SK-MEL-5 (cell line): ENCODE results near the gene PAQR9. TPM values are rescaled to one million over a fixed set of nuclear protein-coding genes. Genes with fewer than 3 reads are reported as not detected.
"Not testable (repeated sequence)": the region's sequence is repeated elsewhere in the genome, so short reads cannot be mapped to it uniquely, and the experiment has no call there.

Experiments
- DNase-seq: peaks from one replicate; pipeline ENCODE4 v3.0.0-alpha.2; 2016; ENCODE audit warnings: low read depth, low spot score
- in situ Hi-C: cut with HindIII; loops from 2 replicates; pipeline ENCODE4 v1.10.0; 2016; ENCODE audit warnings: low sequenced_read_pairs, high pct_unique_total_duplicates, low pct_unique_long_range_greater_than_20kb
- polyA plus RNA-seq, 2 experiments: library from polyadenylated mRNA; depleted of rRNA; stranded (reverse); fragments of >200 nt; gene quantifications; 2 replicates each; pipeline ENCODE4 v1.2.3, GENCODE V29; 2015
- total RNA-seq: library from RNA; depleted of rRNA; stranded (reverse); fragments of >200 nt; shearing (Covaris generic); gene quantifications from 2 replicates; pipeline ENCODE4 v1.2.3, GENCODE V29; 2014; rRNA removed

The PAQR9 gene
- 0.05 and 0.08 TPM in 2 replicates for total RNA-seq
- polyA plus RNA-seq (2015; cell fraction: cytosol; rRNA removed), result 0.54 and 1.2 TPM in 2 replicates
- polyA plus RNA-seq (2015; cell fraction: nucleus; rRNA removed), result 0.24 and 0.97 TPM in 2 replicates

- in situ Hi-C loops, result no loop called here
- DNase-seq, result no peak
These were observed at the start of gene PAQR9 for GRCh38 chr3:142963516-142964448. PAQR9 (minus strand) TSS chr3:142963674; CDS start chr3:142963336, 338 bp downstream.

DNA sequence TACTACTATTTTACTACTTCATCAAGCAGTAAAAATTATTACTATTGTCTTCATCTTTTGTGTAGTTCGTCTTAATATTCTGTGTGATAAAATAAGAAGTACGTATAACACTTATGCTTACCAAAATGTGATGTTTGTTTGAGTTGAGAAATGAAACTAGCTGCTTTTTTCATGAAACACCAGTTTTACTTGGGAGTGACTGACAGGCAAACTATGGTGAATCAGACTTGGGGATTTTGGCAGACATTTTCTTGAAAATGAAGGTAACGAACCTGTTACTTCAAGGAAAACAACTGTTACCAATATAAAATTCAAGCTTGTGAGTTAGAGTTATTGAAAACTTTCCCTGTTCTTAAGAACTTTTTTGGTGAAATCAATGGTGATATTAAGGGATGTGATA lies 48.2 kb upstream of the PAQR9 start:
- in situ Hi-C loops, result no loop called here
- no peak for DNase-seq

- DNase-seq, result no peak
- in situ Hi-C loops, result no loop called here
These were observed 46.5 kb upstream of the PAQR9 start for GRCh38 chr3:143010024-143010423.

DNA sequence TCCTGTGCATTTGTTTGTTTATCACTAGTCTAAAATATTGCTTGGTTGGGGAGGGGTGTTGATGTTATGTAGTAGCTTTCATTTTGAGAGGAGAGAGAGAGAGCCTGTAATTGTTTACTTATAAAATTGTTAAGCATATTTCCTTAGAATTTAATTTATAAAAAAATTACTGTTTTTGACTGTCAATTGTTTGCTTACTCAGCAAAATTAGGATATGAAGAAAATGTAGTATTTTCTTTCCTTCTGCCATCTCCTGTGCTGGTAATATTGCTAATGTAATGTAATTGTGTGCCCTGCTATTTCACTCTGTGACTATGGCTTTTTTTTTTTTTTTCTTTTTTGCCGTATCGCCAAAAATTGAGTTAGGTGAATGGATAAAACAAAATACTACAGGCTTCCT lies 41.3 kb upstream of the PAQR9 start:
- no peak for DNase-seq
- in situ Hi-C loops, result no loop called here

DNA sequence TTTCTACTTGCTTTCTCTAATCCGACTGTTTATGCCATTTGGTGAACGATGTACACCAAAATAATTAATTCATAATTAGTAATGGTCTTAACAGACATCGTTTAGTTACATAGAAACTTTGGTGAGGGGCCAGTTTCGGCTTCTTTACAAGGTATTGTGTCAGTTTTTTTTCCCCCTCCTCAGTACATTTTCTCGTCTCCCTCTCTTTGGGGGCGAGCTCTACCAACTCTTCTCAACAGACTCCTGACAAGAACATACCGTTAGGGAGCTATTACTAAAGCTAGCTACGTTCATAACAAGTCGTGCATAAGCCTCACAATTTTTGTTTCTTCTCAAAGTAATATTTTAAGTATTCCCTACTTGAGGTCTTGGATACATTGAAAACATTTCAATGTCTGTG lies 39.3 kb upstream of the PAQR9 start:
- in situ Hi-C loops, result no loop called here

DNA sequence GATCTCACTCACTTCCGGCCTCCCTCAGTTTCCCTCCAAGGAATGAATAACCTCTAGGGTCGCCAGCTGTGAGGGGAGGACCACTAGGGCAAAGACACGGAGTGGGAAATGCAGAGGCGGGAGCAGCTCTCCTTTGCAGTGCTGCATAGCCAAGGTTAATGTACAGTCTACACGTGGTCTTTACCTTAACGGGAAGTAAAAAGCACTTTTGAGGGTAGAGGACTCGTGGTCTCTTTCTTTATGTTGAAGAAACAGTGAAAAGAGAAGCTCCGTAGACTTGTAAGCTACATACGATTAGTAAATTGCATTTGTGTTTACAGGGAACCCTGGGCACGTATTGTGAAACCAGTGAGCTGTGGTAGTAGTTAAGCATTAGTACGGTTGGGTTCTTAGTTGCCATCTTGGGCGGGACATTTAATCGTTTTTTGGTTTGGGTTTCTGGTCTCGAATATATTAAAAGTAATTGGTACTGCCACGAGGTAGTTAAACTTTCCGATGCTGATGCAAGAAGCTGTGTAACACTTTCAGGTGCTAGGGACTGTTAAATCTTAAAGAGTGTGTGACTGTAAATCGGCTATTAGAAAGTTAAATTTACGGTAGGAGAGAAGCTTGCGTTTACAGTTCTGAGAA lies 38.7 kb upstream of the PAQR9 start:
- in situ Hi-C loops, result no loop called here

More for the DNA sequence above, 39.3 kb upstream of the PAQR9 start:
- DNase-seq, result no peak

GRCh38 chr3:143001369-143002082 lies 38.1 kb upstream of the PAQR9 start, which contains the start of gene U2SURP:
U2SURP (plus strand) TSS chr3:143001570; CDS start chr3:143001629, 59 bp downstream.
- in situ Hi-C loops, result no loop called here

More for the DNA sequence above, 38.7 kb upstream of the PAQR9 start:
- peak; percentile 37 for DNase-seq

DNA sequence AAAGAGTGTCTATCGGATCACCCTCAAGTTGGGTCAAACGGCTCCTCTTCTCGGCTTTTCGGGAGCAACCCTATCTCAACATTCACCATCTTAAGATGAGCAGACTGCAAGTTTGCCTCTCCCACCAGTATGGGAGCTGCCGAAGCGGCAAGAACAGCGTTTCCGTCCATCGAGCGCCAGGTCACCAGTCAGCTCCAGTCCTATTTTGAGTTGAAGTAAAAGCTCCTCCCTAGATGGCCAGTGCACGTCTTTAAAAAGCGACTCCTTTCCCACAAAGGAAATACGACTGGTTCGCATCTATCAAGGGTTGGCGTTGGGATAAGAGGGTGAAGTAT lies 37.5 kb upstream of the PAQR9 start:
- in situ Hi-C loops, result no loop called here
- no peak for DNase-seq

More at GRCh38 chr3:143001369-143002082, 38.1 kb upstream of the PAQR9 start, which contains the start of gene U2SURP:
- peak; percentile 99 for DNase-seq

GRCh38 chr3:143000528-143000927 lies 37.1 kb upstream of the PAQR9 start:
- no peak for DNase-seq
- in situ Hi-C loops, result no loop called here

- peak; percentile 48 for DNase-seq
- in situ Hi-C loops, result no loop called here
These were observed 36.4 kb upstream of the PAQR9 start for GRCh38 chr3:142999881-143000280.

- no peak for DNase-seq
- in situ Hi-C loops, result no loop called here
These were observed 35.0 kb upstream of the PAQR9 start for GRCh38 chr3:142998439-142998838.

DNA sequence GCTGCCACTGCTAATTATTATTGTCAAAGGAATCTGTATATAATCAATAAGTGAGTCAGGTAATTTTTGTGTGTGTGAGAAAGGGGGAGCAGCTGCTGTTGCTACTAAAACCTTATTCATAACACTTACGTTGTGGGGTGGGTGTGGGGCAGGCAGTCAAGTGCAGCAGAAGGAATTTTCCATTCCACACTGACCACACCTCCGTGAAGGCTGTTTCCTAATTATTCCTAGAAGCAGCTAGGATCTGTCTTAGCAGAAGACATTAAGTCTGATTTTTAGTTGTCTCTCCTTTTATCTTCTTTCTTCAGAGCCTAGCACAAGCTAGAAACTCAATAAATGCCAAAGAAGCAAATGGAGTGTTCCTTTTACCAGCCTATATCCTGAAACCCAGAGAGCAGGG lies 33.9 kb upstream of the PAQR9 start:
- in situ Hi-C loops, result no loop called here
- no peak for DNase-seq

DNA sequence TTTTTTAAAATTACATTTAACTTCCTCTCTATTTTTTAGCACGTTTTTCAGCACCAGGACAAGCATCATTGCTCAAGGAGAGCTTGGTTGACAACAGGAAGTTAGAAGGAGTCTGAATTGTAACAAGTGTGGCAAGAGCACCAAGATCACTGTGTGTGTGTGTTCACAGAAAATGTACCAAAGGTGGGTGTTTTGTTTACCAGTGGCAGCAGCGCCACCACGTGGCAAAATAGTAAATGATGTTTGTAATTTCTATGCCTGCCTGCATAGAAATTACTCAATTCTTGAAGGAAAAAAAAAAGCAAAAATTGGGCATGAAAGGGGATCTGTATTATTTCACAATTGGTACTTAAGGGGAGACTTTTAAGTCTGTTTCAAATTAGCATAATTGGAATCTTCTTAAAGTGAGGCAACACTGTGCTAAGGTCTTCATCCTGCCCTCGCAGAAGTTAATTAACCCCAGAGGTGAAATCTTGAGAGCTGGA lies 30.5 kb upstream of the PAQR9 start:
- in situ Hi-C loops, result no loop called here
- DNase-seq, result peak; percentile 82

DNA sequence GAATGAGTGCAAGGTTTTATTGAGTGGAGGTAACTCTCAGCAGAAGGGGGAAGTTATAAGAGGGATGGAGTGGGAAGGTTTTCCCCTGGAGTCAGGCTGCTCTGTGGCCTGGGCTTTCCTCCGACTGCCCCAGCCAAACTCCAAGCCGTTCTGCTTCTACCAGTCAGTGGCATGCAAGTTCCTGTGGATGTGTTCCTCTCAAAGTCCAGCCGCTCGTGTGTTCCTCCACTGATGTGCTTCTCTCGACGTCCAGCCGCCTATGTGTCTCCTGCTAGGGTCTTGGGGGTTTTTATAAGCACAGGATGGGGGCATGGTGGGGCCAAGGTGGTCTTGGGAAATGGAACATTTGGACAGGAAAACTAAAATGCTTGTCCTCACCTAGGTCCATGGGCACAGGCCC lies 28.8 kb upstream of the PAQR9 start:
- in situ Hi-C loops, result no loop called here
- no peak for DNase-seq

DNA sequence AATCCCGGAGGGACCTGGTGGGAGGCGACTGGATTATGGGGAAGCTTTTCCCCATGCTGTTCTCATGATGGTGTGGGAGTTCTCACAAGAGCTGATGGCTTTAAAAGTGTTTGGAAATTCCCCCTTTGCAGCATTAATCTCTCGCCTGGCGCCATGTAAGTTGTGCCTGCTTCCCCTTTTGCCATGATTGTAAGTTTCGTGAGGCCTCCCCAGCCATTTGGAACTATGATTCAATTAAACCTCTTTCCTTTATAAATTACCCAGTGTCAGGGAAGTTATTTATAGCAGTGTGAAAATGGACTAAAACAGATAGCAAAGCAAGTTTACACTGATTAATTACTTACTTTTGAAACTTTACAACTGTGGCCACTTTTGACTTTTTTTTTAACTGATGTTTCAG lies 27.2 kb upstream of the PAQR9 start:
- in situ Hi-C loops, result no loop called here
- no peak for DNase-seq

- DNase-seq, in situ Hi-C loops: not testable (repeated sequence)
These were observed 25.4 kb upstream of the PAQR9 start for GRCh38 chr3:142988826-142989225.

- in situ Hi-C loops, result not testable (repeated sequence)
These were observed 24.7 kb upstream of the PAQR9 start for GRCh38 chr3:142988221-142988620.

GRCh38 chr3:142987707-142988106 lies 24.2 kb upstream of the PAQR9 start:
- no peak for DNase-seq
- in situ Hi-C loops, result no loop called here

More at GRCh38 chr3:142988221-142988620, 24.7 kb upstream of the PAQR9 start:
- DNase-seq, result not testable (repeated sequence)
